ENCODE data around the gene EXOSC2.

DNA sequence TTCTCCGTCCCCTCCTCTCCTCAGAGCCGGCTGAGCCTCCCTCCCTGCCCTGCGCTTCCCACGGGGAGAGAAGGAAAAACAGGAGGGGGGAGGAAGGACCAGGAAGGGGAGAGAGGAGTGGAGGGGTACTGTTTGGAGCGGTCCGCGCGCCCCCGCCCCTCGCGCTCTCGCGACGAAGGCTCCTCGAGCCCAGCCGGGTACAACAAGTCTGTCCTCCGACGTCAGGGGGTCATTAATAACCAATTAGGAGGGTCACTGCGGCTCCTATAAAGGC, 29.7 kb upstream of the EXOSC2 start:
- TF ChIP-seq, protein P1, sequence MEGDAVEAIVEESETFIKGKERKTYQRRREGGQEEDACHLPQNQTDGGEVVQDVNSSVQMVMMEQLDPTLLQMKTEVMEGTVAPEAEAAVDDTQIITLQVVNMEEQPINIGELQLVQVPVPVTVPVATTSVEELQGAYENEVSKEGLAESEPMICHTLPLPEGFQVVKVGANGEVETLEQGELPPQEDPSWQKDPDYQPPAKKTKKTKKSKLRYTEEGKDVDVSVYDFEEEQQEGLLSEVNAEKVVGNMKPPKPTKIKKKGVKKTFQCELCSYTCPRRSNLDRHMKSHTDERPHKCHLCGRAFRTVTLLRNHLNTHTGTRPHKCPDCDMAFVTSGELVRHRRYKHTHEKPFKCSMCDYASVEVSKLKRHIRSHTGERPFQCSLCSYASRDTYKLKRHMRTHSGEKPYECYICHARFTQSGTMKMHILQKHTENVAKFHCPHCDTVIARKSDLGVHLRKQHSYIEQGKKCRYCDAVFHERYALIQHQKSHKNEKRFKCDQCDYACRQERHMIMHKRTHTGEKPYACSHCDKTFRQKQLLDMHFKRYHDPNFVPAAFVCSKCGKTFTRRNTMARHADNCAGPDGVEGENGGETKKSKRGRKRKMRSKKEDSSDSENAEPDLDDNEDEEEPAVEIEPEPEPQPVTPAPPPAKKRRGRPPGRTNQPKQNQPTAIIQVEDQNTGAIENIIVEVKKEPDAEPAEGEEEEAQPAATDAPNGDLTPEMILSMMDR (IDR thresholded peaks at IDR 0.05): no peak
- no peak for TF ChIP-seq POLR2A (IDR thresholded peaks at IDR 0.05)
